NCI-H1105 treated with DMSO at 0.1 percent for 48 hours (cell line): Measurements from ENCODE around the gene TRAPPC13.
"Not testable (repeated sequence)": the region's sequence is repeated elsewhere in the genome, so short reads cannot be mapped to it uniquely, and the experiment has no call there.

ENCODE experiments used
- DNase-seq: peaks from one replicate; lab custom pipeline; 2025; lab: John Stamatoyannopoulos, UW

Gene TRAPPC13, protein sequence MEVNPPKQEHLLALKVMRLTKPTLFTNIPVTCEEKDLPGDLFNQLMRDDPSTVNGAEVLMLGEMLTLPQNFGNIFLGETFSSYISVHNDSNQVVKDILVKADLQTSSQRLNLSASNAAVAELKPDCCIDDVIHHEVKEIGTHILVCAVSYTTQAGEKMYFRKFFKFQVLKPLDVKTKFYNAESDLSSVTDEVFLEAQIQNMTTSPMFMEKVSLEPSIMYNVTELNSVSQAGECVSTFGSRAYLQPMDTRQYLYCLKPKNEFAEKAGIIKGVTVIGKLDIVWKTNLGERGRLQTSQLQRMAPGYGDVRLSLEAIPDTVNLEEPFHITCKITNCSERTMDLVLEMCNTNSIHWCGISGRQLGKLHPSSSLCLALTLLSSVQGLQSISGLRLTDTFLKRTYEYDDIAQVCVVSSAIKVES

DNA sequence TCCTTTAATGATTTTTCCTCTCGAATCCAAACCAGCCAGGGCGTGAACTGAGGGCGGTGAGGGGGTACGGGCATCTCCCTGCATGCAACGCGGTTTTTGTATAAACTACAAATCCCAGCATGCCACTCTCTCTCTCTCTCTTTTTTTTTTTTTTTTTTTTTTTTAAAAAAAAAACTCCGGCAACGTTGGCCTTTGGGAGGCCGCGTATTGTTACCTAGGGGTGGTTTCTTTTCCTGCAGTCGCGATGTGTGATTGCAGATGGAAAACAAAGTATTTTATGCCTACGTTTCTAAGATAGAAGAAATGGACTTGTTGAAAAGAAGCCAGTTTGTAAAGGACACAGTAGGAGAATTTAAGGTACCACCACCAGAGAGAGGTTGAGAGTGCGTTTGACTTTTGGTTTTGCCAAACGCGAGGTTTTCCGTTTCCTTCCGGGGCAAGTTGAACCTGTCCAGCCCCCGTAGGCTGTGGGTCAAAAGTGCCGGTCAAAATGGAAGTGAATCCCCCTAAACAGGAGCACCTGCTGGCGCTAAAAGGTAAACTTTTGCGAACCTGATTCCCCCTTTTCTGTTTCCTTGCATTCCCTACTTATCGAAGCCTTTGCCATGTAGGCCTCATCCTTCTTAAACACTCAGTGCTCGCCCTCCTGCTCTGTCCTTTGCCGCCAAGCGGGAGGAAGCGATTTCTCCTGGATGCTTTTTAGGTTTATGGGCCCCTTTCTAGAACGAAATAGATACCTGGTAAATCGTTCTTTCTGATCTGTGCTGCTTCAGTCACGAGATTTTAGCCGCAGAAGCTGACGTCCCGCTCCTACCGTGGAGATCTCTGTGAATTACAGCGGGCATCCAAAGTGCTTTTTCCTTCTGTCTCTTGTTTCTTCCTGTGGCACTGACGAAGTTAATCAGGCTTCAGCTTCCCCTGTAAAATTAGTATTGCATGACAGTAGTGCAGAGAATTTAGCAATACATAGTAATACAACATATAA is at the start of gene TRAPPC13, which contains the start of gene SHLD3:
Gene TRAPPC13, plus strand, starts transcription at position 457 of the 985 bp plus-strand sequence. Its CDS starts 34 bp downstream, at position 491.
Gene SHLD3, plus strand, starts transcription at position 457 of the 985 bp plus-strand sequence. CDS start 4,561 bp downstream, outside the sequence.
- DNase-seq = peak; percentile 86

DNA sequence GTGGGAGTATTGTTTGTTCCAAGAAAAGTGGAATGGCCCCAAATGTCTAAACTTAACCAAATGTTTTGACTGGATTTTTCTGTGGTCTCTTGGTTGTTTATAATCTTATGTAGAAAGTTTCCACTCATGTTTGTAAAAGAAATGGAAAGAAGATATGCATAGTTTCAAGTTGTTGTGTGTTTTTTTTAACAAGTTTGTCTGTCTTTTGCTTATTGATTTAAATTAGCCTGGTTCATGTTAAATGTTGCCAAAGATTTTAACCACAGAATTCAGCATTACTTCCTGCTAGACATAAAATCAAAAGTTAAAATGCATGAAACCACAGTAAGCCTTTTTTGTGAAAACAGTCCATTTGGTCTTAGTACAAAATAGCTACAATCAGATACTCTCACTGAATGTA is 47.7 kb upstream of the TRAPPC13 start:
- no peak for DNase-seq

DNA sequence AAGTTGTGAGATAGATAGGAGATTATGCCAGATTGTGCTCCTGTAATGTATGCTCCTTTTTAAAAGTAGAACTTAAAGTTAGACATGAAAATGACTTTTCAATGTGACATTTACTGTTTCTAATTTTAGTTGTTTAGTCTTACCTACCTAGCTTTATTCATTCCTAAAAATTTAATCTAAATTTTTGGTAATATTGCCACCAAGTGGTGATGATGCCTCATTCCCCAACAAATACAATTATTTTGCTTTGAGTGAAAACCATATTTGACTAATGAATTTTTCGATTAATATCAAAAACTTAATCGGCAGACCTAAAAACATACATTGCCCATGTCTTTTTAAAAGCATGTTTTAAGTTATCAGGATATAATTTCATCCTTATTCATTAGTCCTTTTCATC is 36.1 kb upstream of the TRAPPC13 start:
- DNase-seq = no peak

DNA sequence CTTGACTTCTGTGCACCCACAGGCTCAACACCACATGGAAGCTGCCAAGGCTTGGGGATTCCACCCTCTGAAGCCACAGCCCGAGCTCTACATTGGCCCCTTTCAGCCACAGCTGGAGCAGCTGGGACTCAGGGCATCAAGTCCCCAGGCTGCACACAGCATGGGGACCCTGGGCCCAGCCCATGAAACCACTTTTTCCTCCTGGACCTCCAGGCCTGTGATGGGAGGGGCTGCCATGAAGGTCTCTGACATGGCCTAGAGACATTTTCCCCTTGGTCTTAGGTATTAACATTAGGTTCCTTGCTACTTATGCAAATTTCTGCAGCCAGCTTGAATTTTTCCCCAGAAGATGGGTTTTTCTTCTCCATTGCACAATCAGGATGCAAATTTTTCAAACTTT is 23.1 kb upstream of the TRAPPC13 start:
- not testable (repeated sequence) for DNase-seq

DNA sequence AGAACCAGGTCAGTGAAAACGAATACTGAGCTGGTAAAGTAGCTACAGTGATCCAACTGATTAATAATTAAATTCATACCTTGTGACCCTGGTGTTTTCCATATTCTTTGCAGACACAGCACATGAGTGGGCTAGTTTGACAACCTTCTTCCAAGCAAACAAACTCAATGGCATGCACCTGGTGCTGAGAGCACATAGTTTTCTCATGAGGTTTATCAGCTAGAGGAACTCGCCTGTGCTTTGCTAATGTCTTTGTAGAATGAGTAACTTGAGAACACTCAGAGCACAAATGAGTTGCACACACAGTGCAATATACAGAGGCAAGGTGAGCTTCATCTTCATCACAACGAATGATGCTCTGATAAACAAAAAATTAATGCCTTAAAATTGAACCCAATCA is 13.3 kb upstream of the TRAPPC13 start:
- DNase-seq = peak; percentile 2

DNA sequence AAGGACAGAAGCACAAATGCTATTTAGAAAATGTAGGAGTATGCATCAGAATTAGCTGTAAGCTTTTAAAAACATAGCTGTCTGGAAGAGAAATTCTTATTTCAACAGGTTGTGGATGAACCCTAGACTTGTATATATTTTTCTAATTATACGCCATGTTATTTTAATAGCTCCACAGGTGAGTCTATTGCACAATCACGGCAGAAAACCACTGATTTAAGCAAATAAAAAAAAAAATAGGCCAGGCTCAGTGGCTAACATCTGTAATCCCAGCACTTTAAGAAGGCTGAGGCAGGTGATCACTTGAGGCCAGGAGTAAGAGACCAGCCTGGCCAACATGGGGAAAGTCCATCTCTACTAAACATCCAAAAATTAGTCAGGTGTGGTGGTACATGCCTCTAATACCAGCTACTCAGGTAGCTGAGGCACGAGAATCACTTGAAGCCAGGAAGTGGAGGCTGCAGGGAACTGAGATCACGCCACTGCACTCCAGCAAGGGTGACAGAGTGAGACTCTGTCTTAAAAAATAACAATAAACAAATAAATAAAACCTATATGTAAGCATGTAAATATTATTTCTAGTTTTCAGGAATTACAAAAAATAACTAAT is 12.4 kb upstream of the TRAPPC13 start:
- DNase-seq = no peak

DNA sequence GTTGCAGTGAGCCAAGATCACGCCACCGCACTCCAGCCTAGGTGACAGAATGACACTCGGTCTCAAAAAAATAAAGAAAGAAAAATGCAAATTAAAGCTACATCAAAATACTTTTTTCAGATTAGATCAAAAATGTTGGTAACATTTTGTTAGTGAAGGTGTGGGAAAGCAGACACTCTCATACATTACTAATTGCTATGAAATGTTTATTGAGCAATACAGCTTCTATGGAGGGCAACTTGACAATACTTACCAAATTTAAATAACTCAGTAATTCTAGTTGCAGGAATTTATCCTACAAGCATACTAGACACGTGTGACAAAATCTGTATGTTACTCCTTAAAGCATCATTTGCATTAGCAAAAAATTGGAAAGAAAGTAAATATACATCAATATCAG is 4.8 kb upstream of the TRAPPC13 start:
- DNase-seq = no peak

DNA sequence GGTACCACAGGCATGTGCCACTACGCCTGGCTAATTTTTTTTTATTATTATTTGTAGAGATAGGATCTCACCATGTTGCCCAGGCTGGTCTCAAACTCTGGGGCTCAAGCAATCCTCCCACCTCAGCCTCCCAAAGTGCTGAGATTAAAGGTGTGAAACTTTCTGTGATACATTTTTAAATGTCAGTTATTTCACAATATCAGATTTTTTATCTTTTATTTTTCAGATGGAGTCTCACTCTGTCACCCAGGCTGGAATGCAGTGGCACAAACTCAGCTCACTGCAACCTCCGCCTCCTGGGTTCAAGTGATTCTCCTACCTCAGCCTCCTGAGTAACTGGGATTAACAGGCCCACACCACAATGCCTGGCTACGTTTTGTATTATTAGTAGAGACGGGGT is 2.9 kb upstream of the TRAPPC13 start:
- not testable (repeated sequence) for DNase-seq

DNA sequence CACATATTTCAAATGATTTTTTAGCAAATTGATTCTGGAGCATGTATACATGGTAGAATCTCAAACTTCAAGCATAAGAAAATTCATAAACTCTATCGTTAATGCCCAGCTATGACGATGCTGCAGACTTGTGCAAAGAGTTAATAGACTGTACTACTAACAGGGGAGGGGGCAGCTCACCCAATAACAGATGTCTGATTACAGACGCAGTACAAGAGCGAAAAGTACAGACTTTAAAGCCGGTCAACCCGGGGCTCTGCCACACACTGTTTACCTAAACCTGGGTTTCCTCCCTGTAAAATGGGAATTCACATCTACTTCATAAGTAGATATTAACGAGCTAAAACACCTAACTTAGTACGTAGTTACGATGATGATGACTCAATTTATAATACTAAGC is 1.3 kb upstream of the TRAPPC13 start:
- no peak for DNase-seq

DNA sequence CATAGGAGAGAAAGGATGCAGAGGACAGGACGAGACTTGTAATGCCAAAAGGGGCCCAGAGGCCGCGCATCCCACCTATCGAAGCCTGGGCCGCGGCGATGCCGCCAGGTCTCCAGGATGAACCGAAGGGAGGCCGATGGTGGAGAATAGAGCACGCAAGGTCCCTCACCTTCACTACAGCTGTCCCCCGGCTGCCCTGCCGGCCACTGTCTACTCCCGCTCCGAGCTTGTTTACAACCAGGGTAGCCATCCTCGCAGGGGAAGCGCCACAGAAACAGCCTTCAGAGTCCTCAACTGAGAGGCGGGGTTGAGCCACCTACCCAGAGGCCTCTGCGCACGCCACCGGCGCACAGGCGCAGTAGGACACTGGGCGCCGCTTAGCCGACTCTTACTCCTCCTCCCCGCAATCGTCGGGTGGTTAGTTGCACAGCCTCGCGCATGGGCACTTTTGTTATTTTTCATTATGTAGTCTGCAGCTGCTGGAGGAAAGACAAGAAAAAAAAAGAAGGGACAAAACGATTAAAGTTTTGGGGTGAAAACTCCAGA is 729 bp upstream of the TRAPPC13 start, which contains the start of gene TRIM23:
Gene TRIM23, minus strand, starts transcription at position 309 of the 546 bp plus-strand sequence. Its CDS starts 59 bp downstream, at position 250.
- peak; percentile 83 for DNase-seq

DNA sequence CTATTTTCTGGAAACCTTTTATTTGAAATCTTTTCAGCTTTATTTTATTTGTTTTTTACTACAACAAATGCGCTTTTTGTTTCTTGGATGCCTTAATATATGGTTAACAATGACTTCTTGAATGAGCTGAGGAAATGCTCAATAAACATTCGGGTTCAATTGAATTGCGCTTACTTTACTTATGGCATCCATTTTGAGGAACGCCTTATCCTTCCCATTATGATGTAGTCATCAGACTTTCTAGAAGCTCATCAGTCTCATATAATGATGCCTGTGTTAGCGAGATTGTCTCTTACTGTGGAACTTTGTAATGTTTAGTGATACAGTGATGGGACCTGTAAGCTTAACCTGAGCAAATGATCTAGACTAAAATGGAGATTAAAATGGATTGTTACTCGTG is 916 bp downstream of the TRAPPC13 start:
- DNase-seq = no peak

DNA sequence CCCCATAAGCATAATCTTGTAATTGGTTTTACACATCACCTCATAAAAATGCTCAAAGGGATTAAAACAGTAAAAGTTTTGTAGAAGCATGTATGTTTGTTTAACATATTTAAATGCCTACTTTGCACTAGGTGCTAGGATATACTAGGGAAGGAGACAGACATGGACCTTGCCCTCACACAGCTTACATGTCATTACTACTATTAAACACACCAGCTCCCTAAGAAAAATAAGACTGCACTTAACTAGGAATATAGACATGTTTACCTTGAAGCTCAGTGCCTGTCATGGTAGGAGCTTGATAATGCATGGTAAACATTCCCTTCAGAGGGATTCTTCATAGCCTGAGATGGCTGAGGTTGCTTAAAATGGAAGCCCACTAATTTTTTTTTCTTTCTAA is 6.2 kb downstream of the TRAPPC13 start:
- no peak for DNase-seq

DNA sequence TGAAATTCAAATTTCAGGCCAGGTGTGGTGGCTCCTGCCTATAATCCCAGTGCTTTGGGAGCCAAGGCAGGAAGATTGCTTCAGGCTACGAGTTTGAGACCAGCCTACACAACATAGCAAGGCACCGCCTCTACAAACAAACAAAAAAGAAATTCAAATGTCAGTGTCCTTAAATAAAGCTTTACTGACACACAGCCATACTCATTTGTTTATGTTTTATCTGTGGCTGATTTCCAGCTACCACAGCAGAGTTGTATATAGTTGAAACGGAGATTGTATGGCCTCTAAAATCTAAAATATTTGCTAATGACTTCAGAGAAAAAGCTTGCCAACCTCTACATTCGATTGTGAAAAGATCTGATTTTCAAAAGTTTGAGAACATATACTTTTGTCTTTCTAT is 15.4 kb downstream of the TRAPPC13 start:
- DNase-seq = no peak

DNA sequence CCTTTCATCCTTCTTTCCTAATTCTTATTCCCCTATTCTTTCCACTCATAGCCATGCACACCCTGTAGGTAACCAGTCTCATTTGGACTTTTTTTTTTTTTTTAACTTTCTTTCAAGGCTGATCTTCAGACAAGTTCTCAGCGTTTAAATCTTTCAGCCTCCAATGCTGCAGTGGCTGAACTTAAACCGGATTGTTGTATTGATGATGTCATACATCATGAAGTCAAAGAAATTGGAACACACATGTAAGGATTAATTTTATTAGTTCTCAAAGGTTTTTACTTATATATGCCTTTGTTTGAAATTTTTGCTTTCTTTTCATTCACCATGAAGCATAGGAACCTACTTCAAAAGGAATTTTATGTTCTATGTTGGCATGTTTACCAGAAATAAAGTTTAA is 22.1 kb downstream of the TRAPPC13 start:
- no peak for DNase-seq

DNA sequence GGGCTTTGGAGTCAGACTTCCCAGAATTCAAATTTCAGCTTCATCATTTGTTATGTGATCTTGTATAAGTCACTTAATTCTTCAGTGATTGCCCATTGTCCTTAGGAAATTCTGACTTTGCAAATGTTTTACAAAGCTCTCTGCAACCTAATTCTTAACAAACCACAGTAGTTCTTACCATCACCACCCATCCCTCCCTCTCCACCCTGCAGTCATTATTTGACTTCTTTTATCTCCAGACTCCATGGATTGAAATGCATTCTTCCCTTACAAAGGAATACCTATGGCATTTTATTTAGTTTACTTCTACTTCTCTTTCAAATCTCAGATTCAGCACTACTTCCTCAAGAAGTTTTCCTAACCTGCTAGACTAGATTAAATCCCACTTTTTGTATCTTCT is 23.1 kb downstream of the TRAPPC13 start:
- DNase-seq = no peak

DNA sequence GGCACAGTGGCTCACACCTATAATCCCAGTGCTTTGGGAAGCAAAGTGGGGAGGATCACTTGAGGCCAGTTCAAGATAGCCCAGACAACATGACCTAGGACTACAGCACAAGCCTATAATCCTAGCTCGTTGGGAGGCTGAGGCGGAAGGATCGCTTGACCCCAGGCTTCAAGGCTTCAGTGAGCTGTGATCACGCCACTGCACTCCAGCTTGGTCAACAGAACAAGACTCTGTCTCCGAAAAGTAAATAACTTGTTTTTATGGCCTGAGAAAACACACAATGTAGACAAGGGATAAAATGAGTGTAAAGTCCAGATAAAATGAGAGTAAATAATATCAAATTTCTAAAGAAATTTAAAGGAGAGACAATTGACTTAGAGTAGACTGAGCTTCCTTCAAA is 26.3 kb downstream of the TRAPPC13 start:
- DNase-seq = no peak

DNA sequence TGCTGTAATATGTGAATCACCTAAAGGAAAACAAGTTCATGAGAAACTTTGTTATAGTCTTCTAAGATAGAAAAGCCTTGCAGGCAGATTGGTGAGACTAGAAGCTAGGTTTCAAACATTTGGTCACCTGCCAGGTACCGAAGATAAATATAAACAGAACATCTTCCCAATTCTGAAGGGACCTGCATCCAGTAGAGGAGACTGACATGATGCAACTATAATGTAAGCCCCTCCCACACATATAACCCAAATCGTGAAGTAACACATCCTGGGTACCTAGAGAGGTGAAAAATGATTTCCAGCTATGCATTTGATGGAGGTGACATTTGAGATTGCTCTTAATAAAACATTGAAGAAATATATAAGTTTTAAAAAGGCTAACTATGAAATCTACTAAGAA is 29.9 kb downstream of the TRAPPC13 start:
- DNase-seq = no peak

DNA sequence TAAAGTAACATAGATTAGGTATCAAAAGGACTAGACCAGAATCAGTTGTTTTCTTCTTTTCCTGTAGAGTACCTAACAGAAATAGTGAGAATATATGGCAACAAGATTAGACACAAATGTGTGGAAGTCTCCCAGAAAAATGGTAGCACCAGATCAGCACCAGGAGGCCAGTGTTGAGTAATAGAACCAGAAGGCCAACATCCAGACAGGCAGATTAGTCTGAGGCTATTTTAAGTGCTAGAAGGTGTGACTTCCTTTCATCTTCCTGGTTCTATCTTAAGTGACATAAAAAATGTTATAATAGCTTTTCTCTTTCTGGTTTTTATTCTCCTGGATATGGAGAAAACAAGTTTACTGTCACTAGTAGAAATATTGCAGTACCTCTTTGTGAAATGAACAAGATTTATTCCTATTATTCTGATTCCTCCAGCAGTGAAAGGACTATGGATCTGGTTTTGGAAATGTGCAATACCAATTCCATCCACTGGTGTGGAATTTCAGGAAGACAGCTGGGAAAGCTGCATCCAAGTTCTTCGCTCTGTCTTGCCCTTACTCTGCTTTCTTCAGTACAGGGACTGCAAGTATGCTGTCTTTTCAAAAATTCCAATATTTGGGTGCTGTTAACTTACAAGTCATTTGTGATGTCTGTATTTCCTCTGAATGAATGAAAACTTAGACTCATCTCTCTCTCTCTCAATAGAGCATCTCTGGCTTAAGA is 39.1 kb downstream of the TRAPPC13 start:
- no peak for DNase-seq

DNA sequence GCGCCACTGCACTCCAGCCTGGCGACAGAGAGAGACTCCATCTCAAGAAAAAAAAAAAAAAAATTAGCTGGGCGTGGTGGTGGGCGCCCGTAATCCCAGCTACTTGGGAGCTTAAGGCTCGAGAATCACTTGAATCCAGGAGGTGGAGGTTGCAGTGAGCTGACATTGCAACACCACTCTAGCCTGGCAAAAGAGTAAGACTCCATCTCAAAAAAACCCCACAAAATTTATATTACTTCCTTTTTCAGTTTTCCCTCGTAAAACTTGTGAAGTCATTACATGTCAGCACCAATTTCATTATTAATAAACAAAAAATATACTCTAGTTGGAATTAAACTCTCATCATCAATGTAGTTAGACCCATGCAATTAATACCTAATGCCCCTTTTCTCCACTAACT is 43.9 kb downstream of the TRAPPC13 start:
- no peak for DNase-seq

DNA sequence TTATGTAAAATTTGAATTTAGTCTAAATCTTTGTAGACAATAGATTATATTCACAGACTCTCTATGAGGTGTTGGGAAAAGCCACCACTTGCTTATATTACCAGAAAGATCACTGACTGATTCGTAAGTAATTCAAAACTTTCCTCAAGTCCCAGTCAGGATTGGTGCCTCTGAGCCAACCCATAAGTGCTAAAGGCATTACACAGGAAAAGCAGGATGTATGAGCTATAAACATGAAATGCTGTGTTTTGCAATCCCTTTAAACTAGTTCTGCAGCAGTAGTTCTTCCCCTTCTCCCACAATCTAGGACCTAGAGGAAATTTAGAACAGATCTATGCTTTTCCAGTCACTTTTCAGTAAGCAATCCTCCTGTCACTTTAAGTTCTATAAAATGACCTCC is 48.0 kb downstream of the TRAPPC13 start:
- no peak for DNase-seq

DNA sequence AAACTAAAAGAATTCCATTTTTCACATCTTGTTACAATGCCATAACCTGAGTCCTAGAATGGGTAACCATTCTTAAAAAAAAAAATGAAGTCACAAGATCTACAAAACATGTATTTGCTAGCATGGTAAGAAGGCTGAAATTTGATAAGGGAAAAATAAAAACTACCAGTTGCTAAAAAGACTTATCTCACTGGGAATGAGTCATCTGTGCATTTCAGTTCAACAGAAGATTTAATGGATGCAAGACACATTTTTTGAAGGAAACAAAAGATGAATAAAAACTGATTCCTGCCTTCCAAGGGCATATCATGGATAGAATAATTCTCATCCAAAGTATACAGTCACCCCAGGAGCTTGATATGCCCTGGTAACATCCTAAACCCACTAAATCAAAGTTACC is 49.9 kb downstream of the TRAPPC13 start:
- DNase-seq = no peak
